Right renal cortex interstitium (tissue), 3 donors: Measurements from ENCODE around the gene TAPT1. TPM values are rescaled to one million over a fixed set of nuclear protein-coding genes. Genes with fewer than 3 reads are reported as not detected.
A peak's percentile ranks its signal among the peaks of the same experiment; 100 is the strongest.
"Not testable (repeated sequence)": the region's sequence is repeated elsewhere in the genome, so short reads cannot be mapped to it uniquely, and the experiment has no call there.

Experiments used
- DNase-seq, 3 donors: peaks; one replicate each; pipeline ENCODE4 v3.0.0-alpha.2; 2013; ENCODE audit warnings: low read depth in 3 of 3, low spot score in 2 of 3
- polyA plus RNA-seq, 3 donors: library from polyadenylated mRNA; unstranded; fragments of 120-200 nt; gene quantifications; one replicate each; pipeline ENCODE4 v1.2.1, GENCODE V29; 2013; ENCODE audit not compliant: insufficient read length in 3 of 3

The TAPT1 gene
- polyA plus RNA-seq, 3 donors = 36.6 to 42.6 (median 39.6) TPM

DNA sequence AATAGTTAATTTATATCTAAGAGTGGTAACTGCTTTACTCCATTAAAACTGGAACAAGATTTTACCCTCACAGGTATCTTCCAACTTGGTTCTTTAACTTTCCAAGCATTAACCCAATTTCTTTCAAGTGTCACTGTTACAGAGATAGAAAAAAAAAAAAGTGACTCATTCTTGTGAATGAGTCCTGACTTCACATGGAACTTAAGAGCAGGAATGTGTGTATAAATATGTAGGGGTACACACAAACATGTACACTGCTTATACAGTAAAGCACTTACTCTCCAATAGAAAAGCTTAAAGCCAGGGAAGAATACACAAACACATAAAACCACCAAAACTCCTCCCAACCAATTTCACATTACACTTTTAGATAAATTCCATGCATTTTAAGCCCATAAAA lies 38.8 kb downstream of the TAPT1 start:
- no peak for DNase-seq

DNA sequence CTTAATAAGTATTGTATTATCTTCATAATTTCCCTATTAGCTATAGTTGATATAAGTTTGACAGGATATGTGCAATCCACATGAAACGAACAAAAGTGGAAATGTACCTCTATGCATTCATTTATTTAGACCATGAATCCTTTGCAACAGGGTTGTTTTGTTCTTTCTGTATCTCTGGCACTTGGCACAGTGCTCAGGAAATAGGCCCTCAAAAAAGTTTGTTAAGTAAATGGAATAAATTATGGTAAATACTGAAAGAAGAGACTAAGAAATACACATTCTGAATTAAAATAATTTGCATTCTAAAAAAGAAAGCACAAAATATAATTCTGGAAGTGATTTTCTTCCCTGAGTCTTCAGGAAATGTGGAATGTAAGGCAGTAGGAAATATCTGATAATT lies 39.3 kb downstream of the TAPT1 start:
- DNase-seq = no peak

GRCh38 chr4:16183604-16184003 lies 42.7 kb downstream of the TAPT1 start:
- DNase-seq = no peak

GRCh38 chr4:16176621-16177020 lies 49.6 kb downstream of the TAPT1 start:
- no peak for DNase-seq

- no peak for DNase-seq
These were observed 54.4 kb downstream of the TAPT1 start for GRCh38 chr4:16171831-16172230.

DNA sequence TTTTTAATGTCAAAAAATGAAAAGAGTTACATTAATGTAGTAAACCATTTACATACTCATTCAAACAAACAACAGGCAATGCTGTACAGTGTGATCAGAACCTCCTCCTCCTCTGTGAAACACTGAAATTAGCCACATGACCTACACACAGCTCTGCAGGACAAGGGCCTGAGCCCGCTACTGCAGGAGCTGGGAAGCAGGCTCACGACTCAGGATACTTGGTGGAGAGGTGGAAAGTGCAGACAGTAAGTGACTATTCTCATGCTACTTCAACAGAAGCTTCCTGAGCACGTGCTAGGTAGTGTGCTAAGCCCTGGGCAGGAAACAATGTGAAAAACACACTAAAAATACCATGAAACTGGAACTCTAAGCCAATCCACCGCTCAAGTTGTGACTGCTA lies 56.8 kb downstream of the TAPT1 start:
- no peak for DNase-seq

DNA sequence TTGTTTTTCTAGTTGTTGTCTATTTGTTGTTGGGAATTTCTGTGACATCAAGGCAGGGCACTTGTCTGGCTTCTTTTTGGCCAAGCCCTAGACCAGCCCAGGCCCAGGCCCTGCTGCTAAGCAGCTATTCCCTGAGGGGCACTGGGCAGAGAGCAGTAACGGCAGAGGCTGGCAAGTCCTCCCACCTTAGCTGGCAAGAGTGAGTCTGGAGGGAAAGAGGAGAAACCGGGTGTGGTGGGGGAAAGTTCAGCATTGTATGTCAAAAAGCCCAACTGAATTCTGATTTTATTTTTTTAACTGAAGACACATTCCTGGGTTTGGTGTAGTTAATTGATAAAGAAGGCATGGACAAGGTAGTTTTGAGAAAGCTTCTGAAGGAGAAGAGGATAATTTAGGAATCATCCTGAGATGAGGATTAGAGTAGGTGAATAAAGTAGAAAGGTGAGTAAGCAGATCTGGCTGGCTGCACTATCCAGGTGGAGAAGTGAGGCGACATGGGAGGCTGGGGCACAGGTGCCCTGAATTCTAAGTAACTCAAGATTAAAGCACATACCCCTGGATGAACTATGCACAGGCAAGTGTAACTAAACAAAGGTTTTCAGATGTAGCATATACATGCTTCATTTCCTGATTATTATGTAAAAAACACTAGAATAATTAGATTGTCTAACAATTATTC lies 57.4 kb downstream of the TAPT1 start:
- DNase-seq = no peak

GRCh38 chr4:16168144-16168543 lies 58.1 kb downstream of the TAPT1 start:
- no peak for DNase-seq

DNA sequence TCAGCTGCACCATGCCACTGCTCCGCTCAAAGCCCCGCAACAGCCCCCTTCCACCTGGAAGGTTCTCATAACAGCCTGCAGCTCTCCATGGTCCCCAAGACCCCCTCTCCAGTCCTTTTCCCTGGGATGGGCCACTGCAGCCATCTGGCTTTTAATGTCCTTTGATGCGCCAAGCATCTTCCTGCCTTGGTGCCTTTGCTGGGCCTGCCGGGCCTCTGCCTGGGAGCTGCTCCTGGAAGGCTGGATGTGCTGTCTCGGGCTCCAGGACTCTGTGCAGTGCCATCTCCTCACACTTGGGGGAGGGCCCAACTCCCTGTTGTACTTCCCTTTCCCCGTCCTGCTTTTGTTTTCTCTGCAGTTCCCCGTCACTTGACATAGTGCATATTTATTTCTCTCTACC lies 60.3 kb downstream of the TAPT1 start:
- no peak for DNase-seq

- DNase-seq = no peak
These were observed 63.4 kb downstream of the TAPT1 start for GRCh38 chr4:16162891-16163290.

DNA sequence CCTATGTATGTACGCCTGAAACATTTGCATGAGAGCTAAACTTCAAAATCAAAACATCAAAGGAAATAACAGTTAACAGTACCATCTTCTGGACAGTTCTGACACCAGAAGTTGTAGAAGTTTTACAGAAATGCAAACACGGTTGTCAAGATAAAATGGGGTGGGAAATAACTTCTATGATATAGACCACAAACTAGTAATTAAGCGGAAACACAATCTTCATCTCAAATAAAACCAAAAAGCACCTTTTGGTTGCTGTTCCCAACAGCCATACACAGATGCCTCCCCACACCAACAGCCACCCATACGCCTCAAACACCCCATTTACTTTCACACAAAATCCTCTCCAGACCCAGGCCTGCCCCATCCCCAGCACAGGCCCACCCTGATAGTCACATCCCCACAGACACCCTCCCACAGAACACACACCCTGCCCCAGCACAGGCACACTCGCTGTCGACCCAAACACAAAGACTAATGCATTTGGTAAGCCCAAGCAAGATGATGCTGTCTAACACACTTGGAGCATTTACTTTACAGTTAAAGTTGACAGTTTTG lies 64.3 kb downstream of the TAPT1 start:
- DNase-seq = no peak

- no peak for DNase-seq
These were observed 65.8 kb downstream of the TAPT1 start for GRCh38 chr4:16160457-16160856.

- no peak for DNase-seq
These were observed 67.0 kb downstream of the TAPT1 start for GRCh38 chr4:16159286-16159685.

DNA sequence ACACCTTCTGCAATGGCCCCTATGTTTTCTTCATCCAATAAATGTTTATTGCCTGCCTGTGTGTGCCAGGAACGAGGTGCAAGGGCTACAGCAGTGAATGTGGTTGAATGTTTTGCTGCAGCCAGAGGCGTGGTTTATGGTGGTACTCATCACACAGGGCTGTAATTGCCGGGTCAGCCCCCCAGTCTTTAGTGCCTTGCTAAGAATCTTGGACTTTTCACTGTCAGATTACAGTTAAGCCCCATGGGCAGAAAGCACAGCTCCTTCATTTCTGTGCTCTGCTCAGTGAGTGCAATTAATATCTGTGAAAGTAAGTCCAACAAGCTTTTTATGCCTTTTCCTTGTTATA lies 67.8 kb downstream of the TAPT1 start:
- no peak for DNase-seq

- no peak for DNase-seq
These were observed 68.4 kb downstream of the TAPT1 start for GRCh38 chr4:16157609-16158503.

GRCh38 chr4:16155528-16156169 lies 70.6 kb downstream of the TAPT1 start:
- no peak for DNase-seq

DNA sequence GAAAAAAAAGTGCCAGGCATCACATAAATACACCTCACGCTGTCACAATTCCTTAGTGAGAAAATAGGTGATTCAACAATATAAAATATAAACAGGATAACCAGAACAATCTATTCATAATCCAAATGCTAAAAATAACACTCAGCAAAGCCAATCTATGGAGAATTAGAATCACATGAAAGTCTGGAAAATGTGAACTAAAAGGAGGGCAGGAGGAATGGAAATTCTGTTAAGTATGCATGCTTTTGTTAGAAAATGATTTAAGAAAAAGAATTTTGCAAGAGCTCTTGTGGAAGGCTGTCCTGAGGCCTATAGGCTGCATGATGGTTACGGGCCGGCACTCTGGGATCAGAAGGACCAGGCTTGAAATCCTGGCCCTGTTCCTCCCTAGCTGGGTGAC lies 71.8 kb downstream of the TAPT1 start:
- DNase-seq = no peak

GRCh38 chr4:16150716-16151115 lies 75.6 kb downstream of the TAPT1 start:
- no peak for DNase-seq

DNA sequence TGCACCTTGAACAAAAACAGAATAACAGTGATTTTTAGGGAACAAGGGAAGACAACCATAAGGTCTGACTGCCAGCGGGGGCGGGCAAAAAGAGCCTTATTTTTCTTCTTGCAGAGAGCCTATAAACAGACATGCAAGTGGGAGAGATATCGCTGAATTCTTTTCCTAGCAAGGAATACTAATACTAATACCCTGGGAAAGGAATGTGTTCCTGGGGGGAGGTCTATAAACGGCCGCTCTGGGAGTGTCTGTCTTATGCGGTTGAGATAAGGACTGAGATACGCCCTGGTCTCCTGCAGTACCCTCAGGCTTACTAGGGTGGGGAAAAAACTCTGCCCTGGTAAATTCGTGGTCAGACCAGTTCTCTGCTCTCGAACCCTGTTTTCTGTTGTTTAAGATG lies 81.4 kb downstream of the TAPT1 start:
- not testable (repeated sequence) for DNase-seq

DNA sequence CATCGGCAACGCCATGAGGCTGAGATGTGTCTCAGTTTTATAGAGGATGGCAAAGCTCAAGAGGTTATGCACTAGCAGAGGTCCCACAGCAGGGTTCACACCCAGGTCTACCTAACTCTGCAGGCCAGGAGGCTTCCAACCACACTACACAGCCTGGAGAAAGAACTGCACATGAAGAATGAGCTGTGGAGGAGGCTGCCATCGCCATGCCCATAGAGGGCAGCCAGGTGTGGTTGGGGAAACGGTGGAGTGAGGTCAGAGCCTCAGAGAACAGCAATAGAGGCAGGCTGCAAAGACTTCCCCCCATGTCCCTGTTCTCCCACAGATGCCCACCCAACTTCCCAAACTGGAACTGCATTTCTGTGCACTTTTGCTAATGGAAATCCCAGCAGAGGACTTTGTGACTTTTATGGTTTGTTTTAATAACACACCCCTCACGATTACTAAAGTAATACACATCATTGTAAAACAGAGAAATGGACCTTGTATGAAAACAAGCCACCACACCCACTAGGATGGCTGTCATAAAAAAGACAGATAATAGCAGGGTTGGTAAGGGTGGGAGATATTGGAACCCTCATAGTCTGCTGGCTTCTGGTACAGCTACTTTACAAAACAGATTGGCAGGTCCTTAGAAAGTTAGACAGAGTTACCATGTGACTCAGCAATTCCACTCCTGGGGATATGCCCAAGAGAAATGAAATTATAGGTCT lies 83.5 kb downstream of the TAPT1 start:
- DNase-seq = no peak

DNA sequence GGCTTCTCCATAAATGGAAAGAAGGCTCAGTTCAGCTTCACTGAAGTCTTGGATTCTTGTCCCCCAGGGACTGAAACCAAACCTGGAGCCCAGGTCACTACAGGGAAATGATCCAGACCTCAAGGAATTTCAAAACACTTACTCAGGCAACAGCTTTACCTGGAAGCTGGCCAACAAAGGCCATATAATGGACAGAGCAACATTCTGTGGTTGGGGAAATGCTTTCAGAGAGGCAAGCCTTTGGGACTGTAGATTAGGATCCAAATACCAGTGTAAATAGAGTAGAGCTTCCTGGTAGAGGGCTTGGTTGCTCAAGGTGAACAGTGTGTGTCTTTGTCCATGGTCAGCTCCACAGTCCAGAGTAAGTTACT lies 85.4 kb downstream of the TAPT1 start:
- peak; percentile 15 to 46 (median 27) for DNase-seq
